Hepatocyte (in vitro differentiated cells): ENCODE measurements around the gene CC2D1A. TPM values are rescaled to one million over a fixed set of nuclear protein-coding genes. Genes with fewer than 3 reads are reported as not detected.
A peak's percentile ranks its signal among the peaks of the same experiment; 100 is the strongest.

Experiments used
- DNase-seq: peaks from one replicate; pipeline ENCODE4 v3.0.0-alpha.2; 2016; ENCODE audit warnings: low spot score
- H2AFZ ChIP-seq: fragments of 200-600 bp; sonication (generic); 2 replicates; pipeline ENCODE4 v1.6.0; 2016; ENCODE audit warnings: antibody characterized with exemption, mild to moderate bottlenecking
- H3K27ac ChIP-seq: fragments of 200-600 bp; sonication (generic); 2 replicates; pipeline ENCODE4 v1.5.1; 2016; ENCODE audit warnings: mild to moderate bottlenecking
- H3K27me3 ChIP-seq: fragments of 200-600 bp; sonication (generic); 2 replicates; pipeline ENCODE4 v1.6.1; 2016
- H3K36me3 ChIP-seq: fragments of 200-600 bp; sonication (generic); replicated peaks from 2 replicates; pipeline ENCODE4 v1.5.1; 2016; ENCODE audit warnings: low read depth; ENCODE audit not compliant: insufficient read depth
- H3K4me1 ChIP-seq: fragments of 200-600 bp; sonication (generic); 2 replicates; pipeline ENCODE4 v1.5.1; 2016; ENCODE audit warnings: mild to moderate bottlenecking, moderate library complexity; ENCODE audit not compliant: insufficient read depth
- H3K4me2 ChIP-seq: fragments of 200-600 bp; sonication (generic); 2 replicates; pipeline ENCODE4 v1.6.0; 2016
- H3K4me3 ChIP-seq: fragments of 200-600 bp; sonication (generic); 2 replicates; pipeline ENCODE4 v1.5.1; 2016; ENCODE audit warnings: mild to moderate bottlenecking
- H3K79me2 ChIP-seq: fragments of 200-600 bp; sonication (generic); 2 replicates; pipeline ENCODE4 v1.6.0; 2017; ENCODE audit warnings: mild to moderate bottlenecking
- H3K9me2 ChIP-seq: fragments of 200-600 bp; sonication (generic); replicated peaks from 2 replicates; pipeline ENCODE4 v1.6.0; 2017; ENCODE audit warnings: mild to moderate bottlenecking; ENCODE audit not compliant: insufficient read depth
- H3K9me3 ChIP-seq: fragments of 200-600 bp; sonication (generic); 2 replicates; pipeline ENCODE4 v1.5.1; 2016; ENCODE audit warnings: low read depth, mild to moderate bottlenecking
- H4K20me1 ChIP-seq: fragments of 200-600 bp; sonication (generic); 2 replicates; pipeline ENCODE4 v1.6.0; 2016; ENCODE audit warnings: mild to moderate bottlenecking; ENCODE audit not compliant: insufficient read depth, poor library complexity, severe bottlenecking
- CTCF ChIP-seq: fragments of 200-600 bp; sonication (generic); IDR thresholded peaks from 2 replicates; pipeline ENCODE4 v1.5.1; 2016; ENCODE audit warnings: antibody characterized with exemption, mild to moderate bottlenecking; ENCODE audit not compliant: poor library complexity
- EZH2 ChIP-seq: fragments of 200-600 bp; sonication (generic); IDR thresholded peaks from 2 replicates; pipeline ENCODE4 v1.6.1; 2016; ENCODE audit warnings: antibody characterized with exemption, mild to moderate bottlenecking, borderline replicate concordance
- EZH2phosphoT487 ChIP-seq: fragments of 200-600 bp; sonication (generic); IDR thresholded peaks from one replicate; pipeline ENCODE4 v1.6.1; 2018; ENCODE audit warnings: antibody characterized with exemption, mild to moderate bottlenecking, low read depth, moderate library complexity; ENCODE audit not compliant: unreplicated experiment, severe bottlenecking
- WGBS: methylation state at CpG from one replicate; pipeline ENCODE4 v1.1.6; 2016; ENCODE audit warnings: low lambda C conversion rate; ENCODE audit errors: missing lambda C conversion rate; 5-methylcytosine and 5-hydroxymethylcytosine counted together
- polyA plus RNA-seq: library from polyadenylated mRNA; unstranded; fragments of >200 nt; fragmentation: Nextera tagmentation; extraction: Ambion mirVana; gene quantifications from 2 replicates; pipeline ENCODE4 v1.2.1, GENCODE V29; 2016
- total RNA-seq: library from RNA; depleted of rRNA; stranded (reverse); fragments of >200 nt; gene quantifications from 2 replicates; pipeline ENCODE4 v1.2.3, GENCODE V29; 2014

CC2D1A gene
- total and polyA plus RNA-seq, 2 experiments from 2014 or later, result 20.8 to 43.3 TPM

- peak; percentile 61 for DNase-seq
- 47% methylated on average over 12 of the region's 12 CpGs for WGBS
Measured at GRCh38 chr19:13974073-13974472, 68.1 kb downstream of the CC2D1A start.

GRCh38 chr19:13975870-13976269, 69.9 kb downstream of the CC2D1A start:
- DNase-seq, result no peak
- H3K27ac ChIP-seq, result no peak overlapping the region
- no peak overlapping the region for H3K4me3 ChIP-seq
- peaks cover 12% of the 10 kb centered on the region for H3K4me1 ChIP-seq
- 96% methylated on average over 11 of the region's 11 CpGs for WGBS
- TF ChIP-seq CTCF (no peak), EZH2 (no peak), EZH2phosphoT487 (no peak)
- no peaks in the 10 kb centered on the region for H3K9me2 ChIP-seq
- H2AFZ ChIP-seq, result no peak overlapping the region
- H3K36me3 ChIP-seq, result no peaks in the 10 kb centered on the region
- H3K27me3 ChIP-seq, result no peaks in the 10 kb centered on the region
- H3K9me3 ChIP-seq, result no peaks in the 10 kb centered on the region
- H3K79me2 ChIP-seq, result no peaks in the 10 kb centered on the region
- H3K4me2 ChIP-seq, result no peak overlapping the region
- H4K20me1 ChIP-seq, result no peaks in the 10 kb centered on the region

More at GRCh38 chr19:13974073-13974472, 68.1 kb downstream of the CC2D1A start:
- H3K27ac ChIP-seq, result no peak overlapping the region
- no peak overlapping the region for H2AFZ ChIP-seq
- no peaks in the 10 kb centered on the region for H4K20me1 ChIP-seq
- no peak for TF ChIP-seq EZH2phosphoT487
- no peak for TF ChIP-seq CTCF
- TF ChIP-seq EZH2, result no peak
- no peaks in the 10 kb centered on the region for H3K27me3 ChIP-seq
- no peaks in the 10 kb centered on the region for H3K9me3 ChIP-seq
- no peaks in the 10 kb centered on the region for H3K36me3 ChIP-seq
- no peaks in the 10 kb centered on the region for H3K9me2 ChIP-seq
- H3K4me2 ChIP-seq, result no peak overlapping the region
- no peak overlapping the region for H3K4me3 ChIP-seq
- no peaks in the 10 kb centered on the region for H3K79me2 ChIP-seq
- H3K4me1 ChIP-seq, result peaks cover 5% of the 10 kb centered on the region

- Histone ChIP-seq H3K27ac (no peak overlapping the region), H3K9me2 (no peaks in the 10 kb centered on the region), H3K4me1 (peaks cover 12% of the 10 kb centered on the region), H3K79me2 (no peaks in the 10 kb centered on the region), H2AFZ (no peak overlapping the region), H3K4me3 (no peak overlapping the region), H3K27me3 (no peaks in the 10 kb centered on the region), H3K4me2 (no peak overlapping the region), H4K20me1 (no peaks in the 10 kb centered on the region), H3K9me3 (no peaks in the 10 kb centered on the region), H3K36me3 (no peaks in the 10 kb centered on the region)
- 95% methylated on average over 12 of the region's 12 CpGs for WGBS
- TF ChIP-seq EZH2 (no peak), CTCF (no peak), EZH2phosphoT487 (no peak)
- no peak for DNase-seq
Measured at GRCh38 chr19:13976446-13976845, 70.4 kb downstream of the CC2D1A start.

- no peak overlapping the region for H3K4me3 ChIP-seq
- H3K27me3 ChIP-seq, result no peaks in the 10 kb centered on the region
- H3K9me2 ChIP-seq, result no peaks in the 10 kb centered on the region
- peak overlapping the region; percentile 97 for H3K4me2 ChIP-seq
- peak overlapping the region; percentile 77 for H3K27ac ChIP-seq
- H4K20me1 ChIP-seq, result no peaks in the 10 kb centered on the region
- no peak for DNase-seq
- 92% methylated on average over 10 of the region's 12 CpGs for WGBS
- H2AFZ ChIP-seq, result peak overlapping the region; percentile 33
- H3K36me3 ChIP-seq, result no peaks in the 10 kb centered on the region
- TF ChIP-seq EZH2, result no peak
- TF ChIP-seq CTCF, result no peak
- TF ChIP-seq EZH2phosphoT487, result no peak
- H3K4me1 ChIP-seq, result peaks cover 12% of the 10 kb centered on the region
- H3K9me3 ChIP-seq, result no peaks in the 10 kb centered on the region
- H3K79me2 ChIP-seq, result no peaks in the 10 kb centered on the region
Measured at GRCh38 chr19:13977803-13978202, 71.8 kb downstream of the CC2D1A start.
